K562 (cell line): ENCODE measurements around the gene PAQR4. TPM values are rescaled to one million over a fixed set of nuclear protein-coding genes. Genes with fewer than 3 reads are reported as not detected.

ENCODE experiments used
- ARNT ChIP-seq, 2 experiments: fragments of 450-650 bp; IDR thresholded peaks; 2 replicates each; pipeline ENCODE4 v1.6.1; 2016; ENCODE audit warnings: mild to moderate bottlenecking in 1 of 2
- BDP1 ChIP-seq: IDR thresholded peaks from 3 replicates; pipeline ENCODE4 v1.6.1; 2011; ENCODE audit not compliant: insufficient read length, insufficient read depth
- CXXC5 ChIP-seq: fragments of 250-450 bp; sonication (Bioruptor Pico); IDR thresholded peaks from 2 replicates; pipeline ENCODE4 v1.8.0; 2022; ENCODE audit warnings: inconsistent platforms, mild to moderate bottlenecking, moderate library complexity
- HNRNPH1 ChIP-seq: fragments of 200-400 bp; formaldehyde crosslinking; optimal IDR thresholded peaks from 2 replicates; pipeline ENCODE3; 2017; ENCODE audit warnings: low read depth, mild to moderate bottlenecking, low read length, moderate library complexity
- MED1 ChIP-seq: sonication (generic); formaldehyde crosslinking; IDR thresholded peaks from 2 replicates; pipeline ENCODE4 v1.8.1; 2023; ENCODE audit warnings: missing genetic modification reagents, borderline replicate concordance
- MIER1 ChIP-seq: fragments of 450-650 bp; IDR thresholded peaks from 2 replicates; pipeline ENCODE4 v1.6.1; 2016; ENCODE audit warnings: antibody characterized with exemption, mild to moderate bottlenecking, low read depth
- NR2C1 ChIP-seq, 2 experiments: fragments of 450-650 bp; IDR thresholded peaks; 2 replicates each; pipeline ENCODE4 v1.6.1; 2017; ENCODE audit warnings: mild to moderate bottlenecking in 2 of 2, antibody characterized with exemption in 1 of 2, inconsistent platforms in 1 of 2, missing compliant biosample characterization in 1 of 2, missing genetic modification characterization in 1 of 2
- POLR2G ChIP-seq: fragments of 200-400 bp; formaldehyde crosslinking; IDR thresholded peaks from 2 replicates; pipeline ENCODE4 v1.6.1; 2017; ENCODE audit warnings: low read depth, mild to moderate bottlenecking, antibody characterized with exemption, low read length, moderate library complexity
- PRMT5 ChIP-seq: sonication (generic); formaldehyde crosslinking; IDR thresholded peaks from 2 replicates; pipeline ENCODE4 v1.5.0; 2020; ENCODE audit warnings: missing genetic modification reagents
- RBM39 ChIP-seq: fragments of 200-400 bp; formaldehyde crosslinking; optimal IDR thresholded peaks from 2 replicates; pipeline ENCODE3; 2018; ENCODE audit warnings: low read depth, low read length
- TAF1 ChIP-seq: IDR thresholded peaks from 2 replicates; pipeline ENCODE4 v1.6.1; 2011; ENCODE audit warnings: mild to moderate bottlenecking, low read length, moderate library complexity; ENCODE audit not compliant: insufficient read depth, control insufficient read depth, severe bottlenecking; ENCODE audit errors: extremely low read depth
- ZFP36 ChIP-seq: fragments of 150-350 bp; IDR thresholded peaks from 2 replicates; pipeline ENCODE4 v1.6.1; 2018; ENCODE audit warnings: low read length, low read depth; ENCODE audit not compliant: partially characterized antibody
- ZNF561 ChIP-seq: fragments of 450-650 bp; formaldehyde crosslinking; conservative IDR thresholded peaks from 2 replicates; pipeline ENCODE4 v1.4.0; 2020; ENCODE audit warnings: mild to moderate bottlenecking, moderate library complexity
- polyA plus RNA-seq, 8 experiments: library from polyadenylated mRNA; depleted of rRNA in 4 of 8; stranded (reverse) in 5 of 8; unstranded in 3 of 8; fragments of >200 nt; fragmentation: Nextera tagmentation in 2 of 8; fragmentation: Illumina TruSeq in 1 of 8; extraction: Ambion mirVana in 2 of 8; extraction: Trizol in 1 of 8; gene quantifications; 2 replicates each; pipeline versions ENCODE4 v1.2.1 to v1.2.3, GENCODE V29; 2011 to 2014; ENCODE audit warnings: inconsistent platforms in 1 of 8, missing spikeins in 1 of 8
- total RNA-seq, 7 experiments: library from RNA; depleted of rRNA in 6 of 7; stranded (reverse); fragments of >200 nt in 6 of 7; fragmentation: Illumina TruSeq in 2 of 7; extraction: Trizol in 2 of 7; gene quantifications; 2 replicates each; pipeline versions ENCODE4 v1.2.1 to v1.2.3, GENCODE V29; 2011 to 2021; ENCODE audit warnings: low replicate concordance in 1 of 7
- TF ChIP-seq, protein P1 (sequence below): fragments of 250-450 bp; sonication (Bioruptor Pico); IDR thresholded peaks from 2 replicates; pipeline ENCODE4 v1.5.0; 2021; ENCODE audit warnings: mild to moderate bottlenecking, moderate library complexity
- TF ChIP-seq, protein P2 (sequence below): fragments of 450-650 bp; IDR thresholded peaks from 2 replicates; pipeline ENCODE4 v1.6.1; 2016; ENCODE audit warnings: mild to moderate bottlenecking, moderate library complexity

Gene PAQR4
- total and polyA plus RNA-seq, 9 of the 15 experiments (the other 6 are each of a cell fraction or from before 2014, with no cell fraction given) = 0.62 to 40.4 (median 19.5) TPM

DNA sequence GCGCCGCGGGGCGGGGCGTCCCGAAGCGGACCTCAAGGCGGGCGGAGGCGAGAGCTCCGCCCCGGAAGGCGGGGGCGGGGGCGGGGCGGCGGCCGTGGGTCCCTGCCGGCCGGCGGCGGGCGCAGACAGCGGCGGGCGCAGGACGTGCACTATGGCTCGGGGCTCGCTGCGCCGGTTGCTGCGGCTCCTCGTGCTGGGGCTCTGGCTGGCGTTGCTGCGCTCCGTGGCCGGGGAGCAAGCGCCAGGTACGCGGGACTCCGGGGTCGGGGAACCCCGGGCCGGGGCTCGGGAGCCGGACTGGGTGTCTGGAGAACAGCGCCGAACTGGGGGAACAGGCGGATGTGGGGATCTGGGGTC lies 51.1 kb downstream of the PAQR4 start, which contains the start of gene TNFRSF12A (continued):
- TF ChIP-seq, protein P1, sequence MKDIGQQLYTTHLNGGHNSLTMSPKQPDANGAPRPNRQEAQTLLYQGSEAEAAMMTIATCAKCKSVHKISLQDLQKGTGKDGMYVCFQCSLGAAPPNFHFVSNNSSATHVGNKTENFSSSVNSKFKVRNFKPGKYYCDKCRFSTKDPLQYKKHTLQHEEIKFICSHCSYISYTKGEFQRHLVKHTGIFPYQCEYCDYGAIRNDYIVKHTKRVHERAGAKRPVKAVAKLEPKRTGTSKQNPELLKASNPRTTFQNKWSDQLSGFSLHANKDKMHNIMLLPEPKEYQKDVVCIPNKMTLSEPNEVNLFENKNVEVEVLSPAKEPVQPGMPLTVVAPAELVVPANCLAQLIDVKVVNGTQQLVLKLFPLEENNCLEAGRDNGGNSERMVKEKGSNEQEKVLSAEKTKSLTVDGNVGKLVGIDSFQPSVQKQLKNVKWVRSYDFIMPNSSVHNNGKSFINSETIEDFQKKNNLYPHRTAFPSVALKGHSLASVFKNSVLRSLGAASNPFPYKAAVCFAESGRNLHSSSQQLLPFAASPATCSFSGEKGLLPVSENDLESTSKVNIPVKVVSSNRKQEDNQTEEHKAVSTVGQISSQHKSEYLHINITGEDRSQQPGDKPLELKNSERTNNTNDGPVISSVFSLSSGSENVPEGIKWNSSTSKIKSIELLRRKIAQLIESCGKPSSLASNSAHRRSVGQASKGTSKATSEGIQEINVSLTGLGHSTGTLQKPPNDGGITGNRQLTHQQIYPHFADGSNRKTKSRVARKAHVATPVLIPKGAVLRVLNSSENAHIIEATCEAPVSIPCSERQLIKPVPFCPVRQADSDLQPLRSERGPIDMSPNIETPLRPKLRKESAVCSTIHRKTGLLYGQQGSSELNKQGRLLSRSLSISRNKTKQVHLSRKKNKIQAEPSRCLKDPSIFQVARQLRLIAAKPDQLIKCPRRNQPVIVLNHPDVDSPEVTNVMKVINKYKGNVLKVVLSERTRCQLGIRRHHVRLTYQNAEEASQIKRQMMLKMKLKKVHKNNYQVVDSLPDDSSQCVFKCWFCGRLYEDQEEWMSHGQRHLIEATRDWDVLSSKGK = no peak
- no peak for TF ChIP-seq PRMT5 (CRISPR knock-in tag)
- TF ChIP-seq NR2C1 (IDR thresholded peaks at IDR 0.05) = no peak
- no peak for TF ChIP-seq NR2C1 (tag; IDR thresholded peaks at IDR 0.05)
- TF ChIP-seq MED1 = no peak
- TF ChIP-seq ZFP36 = no peak
- TF ChIP-seq, protein P2, sequence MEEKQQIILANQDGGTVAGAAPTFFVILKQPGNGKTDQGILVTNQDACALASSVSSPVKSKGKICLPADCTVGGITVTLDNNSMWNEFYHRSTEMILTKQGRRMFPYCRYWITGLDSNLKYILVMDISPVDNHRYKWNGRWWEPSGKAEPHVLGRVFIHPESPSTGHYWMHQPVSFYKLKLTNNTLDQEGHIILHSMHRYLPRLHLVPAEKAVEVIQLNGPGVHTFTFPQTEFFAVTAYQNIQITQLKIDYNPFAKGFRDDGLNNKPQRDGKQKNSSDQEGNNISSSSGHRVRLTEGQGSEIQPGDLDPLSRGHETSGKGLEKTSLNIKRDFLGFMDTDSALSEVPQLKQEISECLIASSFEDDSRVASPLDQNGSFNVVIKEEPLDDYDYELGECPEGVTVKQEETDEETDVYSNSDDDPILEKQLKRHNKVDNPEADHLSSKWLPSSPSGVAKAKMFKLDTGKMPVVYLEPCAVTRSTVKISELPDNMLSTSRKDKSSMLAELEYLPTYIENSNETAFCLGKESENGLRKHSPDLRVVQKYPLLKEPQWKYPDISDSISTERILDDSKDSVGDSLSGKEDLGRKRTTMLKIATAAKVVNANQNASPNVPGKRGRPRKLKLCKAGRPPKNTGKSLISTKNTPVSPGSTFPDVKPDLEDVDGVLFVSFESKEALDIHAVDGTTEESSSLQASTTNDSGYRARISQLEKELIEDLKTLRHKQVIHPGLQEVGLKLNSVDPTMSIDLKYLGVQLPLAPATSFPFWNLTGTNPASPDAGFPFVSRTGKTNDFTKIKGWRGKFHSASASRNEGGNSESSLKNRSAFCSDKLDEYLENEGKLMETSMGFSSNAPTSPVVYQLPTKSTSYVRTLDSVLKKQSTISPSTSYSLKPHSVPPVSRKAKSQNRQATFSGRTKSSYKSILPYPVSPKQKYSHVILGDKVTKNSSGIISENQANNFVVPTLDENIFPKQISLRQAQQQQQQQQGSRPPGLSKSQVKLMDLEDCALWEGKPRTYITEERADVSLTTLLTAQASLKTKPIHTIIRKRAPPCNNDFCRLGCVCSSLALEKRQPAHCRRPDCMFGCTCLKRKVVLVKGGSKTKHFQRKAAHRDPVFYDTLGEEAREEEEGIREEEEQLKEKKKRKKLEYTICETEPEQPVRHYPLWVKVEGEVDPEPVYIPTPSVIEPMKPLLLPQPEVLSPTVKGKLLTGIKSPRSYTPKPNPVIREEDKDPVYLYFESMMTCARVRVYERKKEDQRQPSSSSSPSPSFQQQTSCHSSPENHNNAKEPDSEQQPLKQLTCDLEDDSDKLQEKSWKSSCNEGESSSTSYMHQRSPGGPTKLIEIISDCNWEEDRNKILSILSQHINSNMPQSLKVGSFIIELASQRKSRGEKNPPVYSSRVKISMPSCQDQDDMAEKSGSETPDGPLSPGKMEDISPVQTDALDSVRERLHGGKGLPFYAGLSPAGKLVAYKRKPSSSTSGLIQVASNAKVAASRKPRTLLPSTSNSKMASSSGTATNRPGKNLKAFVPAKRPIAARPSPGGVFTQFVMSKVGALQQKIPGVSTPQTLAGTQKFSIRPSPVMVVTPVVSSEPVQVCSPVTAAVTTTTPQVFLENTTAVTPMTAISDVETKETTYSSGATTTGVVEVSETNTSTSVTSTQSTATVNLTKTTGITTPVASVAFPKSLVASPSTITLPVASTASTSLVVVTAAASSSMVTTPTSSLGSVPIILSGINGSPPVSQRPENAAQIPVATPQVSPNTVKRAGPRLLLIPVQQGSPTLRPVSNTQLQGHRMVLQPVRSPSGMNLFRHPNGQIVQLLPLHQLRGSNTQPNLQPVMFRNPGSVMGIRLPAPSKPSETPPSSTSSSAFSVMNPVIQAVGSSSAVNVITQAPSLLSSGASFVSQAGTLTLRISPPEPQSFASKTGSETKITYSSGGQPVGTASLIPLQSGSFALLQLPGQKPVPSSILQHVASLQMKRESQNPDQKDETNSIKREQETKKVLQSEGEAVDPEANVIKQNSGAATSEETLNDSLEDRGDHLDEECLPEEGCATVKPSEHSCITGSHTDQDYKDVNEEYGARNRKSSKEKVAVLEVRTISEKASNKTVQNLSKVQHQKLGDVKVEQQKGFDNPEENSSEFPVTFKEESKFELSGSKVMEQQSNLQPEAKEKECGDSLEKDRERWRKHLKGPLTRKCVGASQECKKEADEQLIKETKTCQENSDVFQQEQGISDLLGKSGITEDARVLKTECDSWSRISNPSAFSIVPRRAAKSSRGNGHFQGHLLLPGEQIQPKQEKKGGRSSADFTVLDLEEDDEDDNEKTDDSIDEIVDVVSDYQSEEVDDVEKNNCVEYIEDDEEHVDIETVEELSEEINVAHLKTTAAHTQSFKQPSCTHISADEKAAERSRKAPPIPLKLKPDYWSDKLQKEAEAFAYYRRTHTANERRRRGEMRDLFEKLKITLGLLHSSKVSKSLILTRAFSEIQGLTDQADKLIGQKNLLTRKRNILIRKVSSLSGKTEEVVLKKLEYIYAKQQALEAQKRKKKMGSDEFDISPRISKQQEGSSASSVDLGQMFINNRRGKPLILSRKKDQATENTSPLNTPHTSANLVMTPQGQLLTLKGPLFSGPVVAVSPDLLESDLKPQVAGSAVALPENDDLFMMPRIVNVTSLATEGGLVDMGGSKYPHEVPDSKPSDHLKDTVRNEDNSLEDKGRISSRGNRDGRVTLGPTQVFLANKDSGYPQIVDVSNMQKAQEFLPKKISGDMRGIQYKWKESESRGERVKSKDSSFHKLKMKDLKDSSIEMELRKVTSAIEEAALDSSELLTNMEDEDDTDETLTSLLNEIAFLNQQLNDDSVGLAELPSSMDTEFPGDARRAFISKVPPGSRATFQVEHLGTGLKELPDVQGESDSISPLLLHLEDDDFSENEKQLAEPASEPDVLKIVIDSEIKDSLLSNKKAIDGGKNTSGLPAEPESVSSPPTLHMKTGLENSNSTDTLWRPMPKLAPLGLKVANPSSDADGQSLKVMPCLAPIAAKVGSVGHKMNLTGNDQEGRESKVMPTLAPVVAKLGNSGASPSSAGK = peak; percentile 50; the same call in 1 of the 2 replicates
- TF ChIP-seq HNRNPH1 = no peak
- no peak for TF ChIP-seq MIER1
- TF ChIP-seq POLR2G = peak; percentile 94
- TF ChIP-seq ARNT (IDR thresholded peaks at IDR 0.05) = no peak
- peak; percentile 97 for TF ChIP-seq TAF1
- no peak for TF ChIP-seq RBM39
- TF ChIP-seq CXXC5 = peak; percentile 78
- TF ChIP-seq ZNF561 (CRISPR knock-in tag) = no peak
- no peak for TF ChIP-seq BDP1
